Activated naive CD4-positive, alpha-beta T cell treated with anti-CD3 and anti-CD28 coated beads, Interleukin-2, amount 10 ng/mL, durations not matched to agents 7 days and 5 days (primary cell): ENCODE measurements around the gene MARCHF11.

Experiments
- CTCF ChIA-PET: fragments of 350-600 bp; sonication (Branson Sonifier 250); formaldehyde crosslinking; loops from one replicate; lab custom pipeline; 2021; ENCODE audit warnings: antibody characterized with exemption; lab: Charles Lee
- DNase-seq: peaks from one replicate; pipeline ENCODE4 v3.0.0-alpha.2; 2020
- H3K27ac Mint-ChIP-seq: one replicate; pipeline ENCODE4 v1.8.0; 2021; ENCODE audit warnings: mild to moderate bottlenecking, moderate library complexity, mixed read lengths
- H3K27me3 Mint-ChIP-seq: one replicate; pipeline ENCODE4 v1.8.0; 2021; ENCODE audit warnings: mild to moderate bottlenecking, mixed read lengths
- H3K36me3 Mint-ChIP-seq: one replicate; pipeline ENCODE4 v1.8.0; 2021; ENCODE audit warnings: mixed read lengths
- H3K4me1 Mint-ChIP-seq: one replicate; pipeline ENCODE4 v1.8.0; 2021; ENCODE audit warnings: mixed read lengths
- H3K4me3 Mint-ChIP-seq: one replicate; pipeline ENCODE4 v1.8.0; 2021; ENCODE audit warnings: mild to moderate bottlenecking, moderate library complexity, mixed read lengths
- H3K9me3 Mint-ChIP-seq: one replicate; pipeline ENCODE4 v1.8.0; 2021; ENCODE audit warnings: mixed read lengths

MARCHF11 gene

DNA sequence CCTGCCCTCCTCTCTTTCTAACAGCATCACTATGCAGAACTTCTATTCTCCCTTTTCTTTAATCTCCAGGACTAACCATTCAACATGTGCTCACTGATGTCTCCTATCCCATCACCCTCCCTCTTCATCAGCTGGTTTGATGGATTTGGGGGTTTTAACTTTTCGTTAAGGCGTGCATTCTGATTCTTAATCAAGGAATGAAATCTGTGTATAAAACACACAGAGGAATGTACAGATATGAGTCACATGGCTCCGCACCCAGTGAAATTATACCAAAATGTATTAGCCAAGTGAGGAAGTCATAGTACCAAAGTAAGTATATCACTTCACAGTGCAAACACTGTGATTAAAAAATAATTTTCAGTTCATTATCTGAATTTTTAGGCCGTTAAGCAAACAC is 35.2 kb downstream of the MARCHF11 start:
- H3K4me3 Mint-ChIP-seq, result no peak overlapping the region
- no peaks in the 10 kb centered on the region for H3K36me3 Mint-ChIP-seq
- CTCF ChIA-PET, result no interaction called here
- DNase-seq, result no peak
- H3K27ac Mint-ChIP-seq, result no peak overlapping the region
- H3K9me3 Mint-ChIP-seq, result peaks cover 2% of the 10 kb centered on the region
- no peaks in the 10 kb centered on the region for H3K27me3 Mint-ChIP-seq
- no peaks in the 10 kb centered on the region for H3K4me1 Mint-ChIP-seq

DNA sequence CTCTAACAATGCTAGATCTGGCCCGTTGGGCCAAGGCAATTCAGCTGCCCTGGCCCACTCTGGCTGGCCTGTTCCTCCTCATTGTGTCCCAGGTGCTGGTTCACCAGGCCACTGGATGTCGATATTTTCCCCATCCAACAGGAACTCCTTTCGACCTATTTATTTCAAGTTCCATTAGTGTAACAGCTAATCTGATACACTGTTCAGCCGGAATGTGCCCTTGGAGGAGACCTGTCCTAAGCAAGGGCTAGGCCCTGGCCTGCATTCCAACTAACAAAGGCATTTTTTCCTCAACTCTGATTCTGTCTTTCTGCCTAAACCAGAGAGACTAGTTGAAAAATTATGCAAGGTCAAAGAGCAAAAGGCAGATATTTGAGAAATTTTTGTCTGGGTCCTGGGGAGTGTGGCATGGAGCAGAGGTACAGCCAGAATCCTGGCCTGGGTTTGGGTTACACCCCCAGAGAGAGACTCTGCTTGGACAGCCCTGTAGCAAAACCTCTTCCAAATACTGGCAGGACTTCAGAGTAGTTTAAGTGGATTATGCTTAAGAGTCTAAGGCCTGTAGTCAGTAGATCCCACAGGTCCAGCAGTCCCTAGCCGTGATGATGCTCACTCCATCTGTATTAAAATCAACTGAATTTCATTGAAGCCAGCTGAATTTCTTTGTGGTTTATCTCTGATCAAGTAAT is 36.1 kb downstream of the MARCHF11 start:
- no peak for DNase-seq
- Mint-ChIP-seq H3K4me3 (no peak overlapping the region), H3K4me1 (no peaks in the 10 kb centered on the region), H3K27ac (no peak overlapping the region), H3K36me3 (no peaks in the 10 kb centered on the region), H3K27me3 (no peaks in the 10 kb centered on the region), H3K9me3 (peaks cover 4% of the 10 kb centered on the region)
- CTCF ChIA-PET, result no interaction called here

- H3K36me3 Mint-ChIP-seq, result no peaks in the 10 kb centered on the region
- H3K9me3 Mint-ChIP-seq, result peaks cover 8% of the 10 kb centered on the region
- no peak overlapping the region for H3K4me3 Mint-ChIP-seq
- H3K27me3 Mint-ChIP-seq, result no peaks in the 10 kb centered on the region
- CTCF ChIA-PET, result no interaction called here
- H3K27ac Mint-ChIP-seq, result no peak overlapping the region
- DNase-seq, result no peak
- no peaks in the 10 kb centered on the region for H3K4me1 Mint-ChIP-seq
Measured at GRCh38 chr5:16140944-16141343, 38.6 kb downstream of the MARCHF11 start.

DNA sequence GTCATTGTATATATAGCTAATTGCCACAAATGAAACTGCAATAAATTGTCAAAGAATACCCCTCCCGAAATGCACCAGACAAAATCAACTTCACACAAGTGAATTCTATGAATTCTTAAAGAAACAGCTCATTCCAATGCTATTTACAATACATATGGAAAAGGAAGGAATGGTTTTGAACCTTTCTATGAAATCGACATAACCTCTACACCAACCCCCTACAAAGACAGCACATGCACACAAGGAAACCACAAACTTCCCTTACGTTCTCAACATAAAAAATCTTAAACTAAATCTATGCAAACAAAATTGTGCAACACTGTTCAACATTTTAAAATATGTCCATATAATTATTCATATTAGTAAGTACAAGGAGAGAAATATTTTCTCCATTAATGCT is 39.2 kb downstream of the MARCHF11 start:
- no peak overlapping the region for H3K4me3 Mint-ChIP-seq
- H3K9me3 Mint-ChIP-seq, result peaks cover 8% of the 10 kb centered on the region
- no peaks in the 10 kb centered on the region for H3K27me3 Mint-ChIP-seq
- H3K4me1 Mint-ChIP-seq, result no peaks in the 10 kb centered on the region
- H3K27ac Mint-ChIP-seq, result no peak overlapping the region
- no peak for DNase-seq
- H3K36me3 Mint-ChIP-seq, result no peaks in the 10 kb centered on the region
- CTCF ChIA-PET, result no interaction called here

GRCh38 chr5:16137177-16137576 is 42.4 kb downstream of the MARCHF11 start:
- H3K36me3 Mint-ChIP-seq, result no peaks in the 10 kb centered on the region
- no peak overlapping the region for H3K27ac Mint-ChIP-seq
- H3K4me1 Mint-ChIP-seq, result no peaks in the 10 kb centered on the region
- peaks cover 8% of the 10 kb centered on the region for H3K9me3 Mint-ChIP-seq
- CTCF ChIA-PET, result no interaction called here
- no peaks in the 10 kb centered on the region for H3K27me3 Mint-ChIP-seq
- DNase-seq, result no peak
- H3K4me3 Mint-ChIP-seq, result no peak overlapping the region

GRCh38 chr5:16135506-16135905 is 44.1 kb downstream of the MARCHF11 start:
- CTCF ChIA-PET, result no interaction called here
- Mint-ChIP-seq H3K36me3 (no peaks in the 10 kb centered on the region), H3K9me3 (peaks cover 8% of the 10 kb centered on the region), H3K27ac (no peak overlapping the region), H3K4me1 (no peaks in the 10 kb centered on the region), H3K4me3 (no peak overlapping the region), H3K27me3 (no peaks in the 10 kb centered on the region)
- no peak for DNase-seq

GRCh38 chr5:16135003-16135402 is 44.6 kb downstream of the MARCHF11 start:
- no peak overlapping the region for H3K27ac Mint-ChIP-seq
- no peak overlapping the region for H3K4me3 Mint-ChIP-seq
- H3K36me3 Mint-ChIP-seq, result no peaks in the 10 kb centered on the region
- H3K27me3 Mint-ChIP-seq, result no peaks in the 10 kb centered on the region
- peaks cover 6% of the 10 kb centered on the region for H3K9me3 Mint-ChIP-seq
- H3K4me1 Mint-ChIP-seq, result no peaks in the 10 kb centered on the region
- CTCF ChIA-PET, result no interaction called here
- DNase-seq, result no peak

GRCh38 chr5:16134204-16134603 is 45.4 kb downstream of the MARCHF11 start:
- CTCF ChIA-PET, result no interaction called here
- H3K4me3 Mint-ChIP-seq, result no peak overlapping the region
- no peaks in the 10 kb centered on the region for H3K4me1 Mint-ChIP-seq
- DNase-seq, result no peak
- H3K36me3 Mint-ChIP-seq, result no peaks in the 10 kb centered on the region
- H3K27me3 Mint-ChIP-seq, result no peaks in the 10 kb centered on the region
- peaks cover 6% of the 10 kb centered on the region for H3K9me3 Mint-ChIP-seq
- H3K27ac Mint-ChIP-seq, result no peak overlapping the region

- Mint-ChIP-seq H3K27me3 (no peaks in the 10 kb centered on the region), H3K4me3 (no peak overlapping the region), H3K27ac (no peak overlapping the region), H3K4me1 (no peaks in the 10 kb centered on the region), H3K9me3 (no peaks in the 10 kb centered on the region), H3K36me3 (no peaks in the 10 kb centered on the region)
- DNase-seq, result no peak
- CTCF ChIA-PET, result no interaction called here
Measured at GRCh38 chr5:16131878-16132277, 47.7 kb downstream of the MARCHF11 start.

- no peaks in the 10 kb centered on the region for H3K9me3 Mint-ChIP-seq
- no peak overlapping the region for H3K4me3 Mint-ChIP-seq
- no peak overlapping the region for H3K27ac Mint-ChIP-seq
- H3K36me3 Mint-ChIP-seq, result no peaks in the 10 kb centered on the region
- CTCF ChIA-PET, result no interaction called here
- H3K27me3 Mint-ChIP-seq, result no peaks in the 10 kb centered on the region
- no peaks in the 10 kb centered on the region for H3K4me1 Mint-ChIP-seq
- no peak for DNase-seq
Measured at GRCh38 chr5:16128944-16129343, 50.6 kb downstream of the MARCHF11 start.

DNA sequence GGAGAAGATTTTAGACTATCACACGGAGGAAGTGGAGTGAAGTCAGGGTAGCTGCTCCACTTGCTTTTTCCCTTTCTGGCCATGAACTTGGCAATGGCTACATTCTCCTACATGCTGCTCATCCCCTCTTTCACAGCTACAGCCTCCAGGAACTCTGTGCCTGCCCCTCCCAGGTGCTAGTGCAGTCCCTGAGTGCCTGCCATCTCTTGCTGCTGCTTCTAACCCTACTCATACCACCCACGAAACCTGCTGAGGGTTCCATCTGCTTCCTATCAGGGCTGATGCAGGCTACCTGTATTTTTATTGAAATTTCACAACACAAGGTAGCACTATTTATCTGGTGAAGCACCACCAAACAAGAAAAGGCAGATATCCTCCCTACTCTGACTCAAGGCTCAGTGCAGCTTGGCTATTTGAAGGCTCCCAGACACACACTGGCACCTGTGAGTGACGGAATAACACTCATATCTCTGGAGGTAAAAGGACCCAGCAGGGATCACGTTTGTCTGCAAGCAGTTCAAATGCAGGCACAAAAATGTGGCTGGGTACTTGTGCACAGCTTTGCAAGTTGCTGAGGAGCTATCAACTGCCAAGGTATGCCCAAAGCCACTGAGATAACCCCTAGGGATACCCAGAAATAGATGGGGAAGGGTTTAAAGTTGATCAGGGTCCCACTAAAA is 51.6 kb downstream of the MARCHF11 start:
- no peaks in the 10 kb centered on the region for H3K4me1 Mint-ChIP-seq
- CTCF ChIA-PET, result no interaction called here
- peaks cover under 1% of the 10 kb centered on the region for H3K9me3 Mint-ChIP-seq
- H3K36me3 Mint-ChIP-seq, result no peaks in the 10 kb centered on the region
- no peaks in the 10 kb centered on the region for H3K27me3 Mint-ChIP-seq
- DNase-seq, result no peak
- H3K27ac Mint-ChIP-seq, result no peak overlapping the region
- H3K4me3 Mint-ChIP-seq, result no peak overlapping the region

- Mint-ChIP-seq H3K27me3 (no peaks in the 10 kb centered on the region), H3K27ac (no peak overlapping the region), H3K36me3 (no peaks in the 10 kb centered on the region), H3K4me1 (no peaks in the 10 kb centered on the region), H3K4me3 (no peak overlapping the region), H3K9me3 (peaks cover 2% of the 10 kb centered on the region)
- DNase-seq, result no peak
- CTCF ChIA-PET, result no interaction called here
Measured at GRCh38 chr5:16120579-16120978, 59.0 kb downstream of the MARCHF11 start.

- DNase-seq, result no peak
- H3K36me3 Mint-ChIP-seq, result no peaks in the 10 kb centered on the region
- no peak overlapping the region for H3K27ac Mint-ChIP-seq
- peaks cover 2% of the 10 kb centered on the region for H3K9me3 Mint-ChIP-seq
- CTCF ChIA-PET, result no interaction called here
- H3K4me1 Mint-ChIP-seq, result no peaks in the 10 kb centered on the region
- H3K4me3 Mint-ChIP-seq, result no peak overlapping the region
- no peaks in the 10 kb centered on the region for H3K27me3 Mint-ChIP-seq
Measured at GRCh38 chr5:16119790-16120189, 59.8 kb downstream of the MARCHF11 start.

DNA sequence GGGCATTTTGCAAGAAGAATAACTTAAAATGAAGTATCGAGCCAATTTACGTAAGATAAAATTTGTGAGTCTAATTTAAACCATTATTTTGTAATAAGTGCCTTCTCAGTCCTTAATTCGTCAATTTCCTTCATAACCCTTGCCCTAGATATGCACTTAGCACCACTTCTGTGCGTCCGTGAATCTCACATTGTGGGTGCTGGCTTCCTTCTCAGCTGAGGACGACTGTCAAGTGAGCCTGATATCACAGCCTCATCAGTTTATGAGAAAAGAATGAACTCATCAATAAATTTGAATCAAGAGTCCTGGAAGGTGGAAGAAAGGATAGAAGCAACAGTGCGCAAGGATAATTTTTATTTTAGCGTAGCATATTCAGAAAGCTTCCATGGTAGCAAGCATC is 64.5 kb downstream of the MARCHF11 start:
- no peaks in the 10 kb centered on the region for H3K27me3 Mint-ChIP-seq
- no peak for DNase-seq
- no peak overlapping the region for H3K27ac Mint-ChIP-seq
- H3K4me1 Mint-ChIP-seq, result no peaks in the 10 kb centered on the region
- H3K4me3 Mint-ChIP-seq, result no peak overlapping the region
- H3K36me3 Mint-ChIP-seq, result no peaks in the 10 kb centered on the region
- H3K9me3 Mint-ChIP-seq, result peaks cover 5% of the 10 kb centered on the region
- CTCF ChIA-PET, result no interaction called here

DNA sequence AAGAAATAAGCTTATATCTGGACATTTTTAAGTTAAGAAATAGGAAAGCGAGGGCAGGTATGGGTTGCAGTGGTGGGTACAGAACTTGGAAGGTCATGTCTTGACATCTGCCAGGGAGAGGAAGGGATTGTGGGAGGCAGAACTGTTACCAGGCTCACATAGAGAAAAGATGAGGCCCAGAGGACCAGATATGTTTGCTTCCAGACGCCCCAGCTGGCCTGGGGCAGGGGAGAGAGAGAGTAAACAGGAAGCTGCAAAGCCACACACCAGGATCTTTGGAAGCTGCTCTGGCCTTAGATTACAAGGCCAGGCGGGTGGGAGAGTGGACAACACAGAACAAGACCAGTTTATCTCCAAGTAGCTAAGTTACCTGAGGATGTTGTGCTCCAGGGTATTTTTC is 71.2 kb downstream of the MARCHF11 start:
- Mint-ChIP-seq H3K27ac (no peak overlapping the region), H3K9me3 (peaks cover 5% of the 10 kb centered on the region)

More for the DNA sequence above, 71.2 kb downstream of the MARCHF11 start:
- CTCF ChIA-PET, result no interaction called here
- no peaks in the 10 kb centered on the region for H3K27me3 Mint-ChIP-seq
- no peaks in the 10 kb centered on the region for H3K36me3 Mint-ChIP-seq
- no peak overlapping the region for H3K4me3 Mint-ChIP-seq
- no peaks in the 10 kb centered on the region for H3K4me1 Mint-ChIP-seq
- DNase-seq, result no peak
